Activated CD4-positive, alpha-beta T cell treated with anti-CD3 and anti-CD28 coated beads, Interleukin-10, Interleukin-2, amounts not matched to agents 100 ng/mL and 50 ng/mL, durations not matched to agents 16 hours and 8 hours (primary cell): Measurements from ENCODE around the gene ASIC3.
A peak's percentile ranks its signal among the peaks of the same experiment; 100 is the strongest.
"Not testable (repeated sequence)": the region's sequence is repeated elsewhere in the genome, so short reads cannot be mapped to it uniquely, and the experiment has no call there.

Experiments used
- DNase-seq: peaks from one replicate; pipeline ENCODE4 v3.0.0-alpha.2; 2020

ASIC3 gene

GRCh38 chr7:151014950-151015349, 33.4 kb upstream of the ASIC3 start:
- peak; percentile 51 for DNase-seq

- DNase-seq: no peak
Observed at GRCh38 chr7:151015967-151016366, 32.4 kb upstream of the ASIC3 start.

GRCh38 chr7:151016505-151016904, 31.8 kb upstream of the ASIC3 start:
- no peak for DNase-seq

GRCh38 chr7:151016942-151017341, 31.4 kb upstream of the ASIC3 start:
- DNase-seq: no peak

GRCh38 chr7:151017370-151017952, 30.9 kb upstream of the ASIC3 start:
- DNase-seq: no peak

GRCh38 chr7:151017953-151018420, 30.3 kb upstream of the ASIC3 start:
- DNase-seq: peak; percentile 85

GRCh38 chr7:151018421-151019129, 29.8 kb upstream of the ASIC3 start:
- peak; percentile 28 for DNase-seq

- DNase-seq: no peak
Observed at GRCh38 chr7:151019130-151019447, 29.2 kb upstream of the ASIC3 start.

- no peak for DNase-seq
Observed at GRCh38 chr7:151020231-151020630, 28.1 kb upstream of the ASIC3 start.

- DNase-seq: no peak
Observed at GRCh38 chr7:151023232-151023631, 25.1 kb upstream of the ASIC3 start.

- DNase-seq: no peak
Observed at GRCh38 chr7:151024435-151025056, 23.8 kb upstream of the ASIC3 start, which contains the start of gene ATG9B. TSS of gene ATG9B (minus strand) at chr7:151024494. CDS start at chr7:151024423, 71 bp downstream.

- DNase-seq: no peak
Observed at GRCh38 chr7:151025924-151026671, 22.2 kb upstream of the ASIC3 start.

GRCh38 chr7:151026771-151027727, 21.3 kb upstream of the ASIC3 start:
- DNase-seq: not testable (repeated sequence)

GRCh38 chr7:151027728-151028130, 20.6 kb upstream of the ASIC3 start:
- not testable (repeated sequence) for DNase-seq

GRCh38 chr7:151028131-151028947, 20.0 kb upstream of the ASIC3 start, which contains the start of gene ABCB8:
TSS of gene ABCB8 (plus strand) at chr7:151028450. CDS start at chr7:151028516, 66 bp downstream.
- DNase-seq: peak; percentile 100

- no peak for DNase-seq
Observed at GRCh38 chr7:151028948-151029501, 19.3 kb upstream of the ASIC3 start.

GRCh38 chr7:151031011-151031410, 17.3 kb upstream of the ASIC3 start:
- no peak for DNase-seq

GRCh38 chr7:151032936-151033863, 15.1 kb upstream of the ASIC3 start:
- DNase-seq: no peak

GRCh38 chr7:151033864-151034249, 14.5 kb upstream of the ASIC3 start:
- no peak for DNase-seq
